HL-60 (cell line): ENCODE data around the gene CCDC190.

ENCODE experiments used
- DNase-seq, 2 experiments: peaks; one replicate each; pipeline ENCODE4 v3.0.0-alpha.2; 2010 to 2020; ENCODE audit warnings: low read depth in 1 of 2, low spot score in 1 of 2
- H3K27ac ChIP-seq: fragments of 250-450 bp; sonication (Bioruptor Pico); replicated peaks from 2 replicates; pipeline ENCODE4 v1.5.1; 2020; ENCODE audit warnings: mild to moderate bottlenecking, moderate library complexity
- H3K27me3 ChIP-seq: fragments of 250-450 bp; sonication (Bioruptor Pico); 2 replicates; pipeline ENCODE4 v1.5.1; 2021; ENCODE audit warnings: mild to moderate bottlenecking, moderate library complexity; ENCODE audit not compliant: insufficient read depth, poor library complexity, severe bottlenecking
- H3K4me3 ChIP-seq: replicated peaks from 2 replicates; pipeline ENCODE4 v1.5.1; 2011; ENCODE audit warnings: mild to moderate bottlenecking, control low read depth, low read length; ENCODE audit not compliant: insufficient read depth
- GABPA ChIP-seq: IDR thresholded peaks from 2 replicates; pipeline ENCODE4 v1.6.1; 2012; ENCODE audit warnings: low read depth
- POLR2AphosphoS5 ChIP-seq: IDR thresholded peaks from 2 replicates; pipeline ENCODE4 v1.6.1; 2012; ENCODE audit warnings: low read depth
- REST ChIP-seq: IDR thresholded peaks from 2 replicates; pipeline ENCODE4 v1.6.1; 2012; ENCODE audit warnings: low read depth; ENCODE audit not compliant: insufficient replicate concordance
- SPI1 ChIP-seq: IDR thresholded peaks from 2 replicates; pipeline ENCODE4 v1.6.1; 2012; ENCODE audit warnings: low read depth, mild to moderate bottlenecking, borderline replicate concordance
- TF ChIP-seq, protein P1 (sequence below): IDR thresholded peaks from one replicate; pipeline ENCODE4 v1.5.1; 2011; ENCODE audit warnings: low read length, control low read depth, inconsistent platforms; ENCODE audit not compliant: insufficient read depth

The CCDC190 gene

GRCh38 chr1:162904579-162904978 lies 43.6 kb upstream of the CCDC190 start:
- no peak overlapping the region for H3K27ac ChIP-seq
- DNase-seq: no peak
- H3K4me3 ChIP-seq: no peak overlapping the region
- TF ChIP-seq GABPA (no peak), REST (no peak), POLR2AphosphoS5 (no peak), SPI1 (no peak)
- TF ChIP-seq, protein P1, sequence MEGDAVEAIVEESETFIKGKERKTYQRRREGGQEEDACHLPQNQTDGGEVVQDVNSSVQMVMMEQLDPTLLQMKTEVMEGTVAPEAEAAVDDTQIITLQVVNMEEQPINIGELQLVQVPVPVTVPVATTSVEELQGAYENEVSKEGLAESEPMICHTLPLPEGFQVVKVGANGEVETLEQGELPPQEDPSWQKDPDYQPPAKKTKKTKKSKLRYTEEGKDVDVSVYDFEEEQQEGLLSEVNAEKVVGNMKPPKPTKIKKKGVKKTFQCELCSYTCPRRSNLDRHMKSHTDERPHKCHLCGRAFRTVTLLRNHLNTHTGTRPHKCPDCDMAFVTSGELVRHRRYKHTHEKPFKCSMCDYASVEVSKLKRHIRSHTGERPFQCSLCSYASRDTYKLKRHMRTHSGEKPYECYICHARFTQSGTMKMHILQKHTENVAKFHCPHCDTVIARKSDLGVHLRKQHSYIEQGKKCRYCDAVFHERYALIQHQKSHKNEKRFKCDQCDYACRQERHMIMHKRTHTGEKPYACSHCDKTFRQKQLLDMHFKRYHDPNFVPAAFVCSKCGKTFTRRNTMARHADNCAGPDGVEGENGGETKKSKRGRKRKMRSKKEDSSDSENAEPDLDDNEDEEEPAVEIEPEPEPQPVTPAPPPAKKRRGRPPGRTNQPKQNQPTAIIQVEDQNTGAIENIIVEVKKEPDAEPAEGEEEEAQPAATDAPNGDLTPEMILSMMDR: no peak
- no peaks in the 10 kb centered on the region for H3K27me3 ChIP-seq

GRCh38 chr1:162904023-162904422 lies 43.0 kb upstream of the CCDC190 start:
- Histone ChIP-seq H3K27ac (no peak overlapping the region), H3K4me3 (no peak overlapping the region), H3K27me3 (no peaks in the 10 kb centered on the region)
- no peak for TF ChIP-seq REST
- TF ChIP-seq, protein P1: no peak
- TF ChIP-seq POLR2AphosphoS5: no peak
- TF ChIP-seq SPI1: no peak
- no peak for TF ChIP-seq GABPA
- no peak for DNase-seq

DNA sequence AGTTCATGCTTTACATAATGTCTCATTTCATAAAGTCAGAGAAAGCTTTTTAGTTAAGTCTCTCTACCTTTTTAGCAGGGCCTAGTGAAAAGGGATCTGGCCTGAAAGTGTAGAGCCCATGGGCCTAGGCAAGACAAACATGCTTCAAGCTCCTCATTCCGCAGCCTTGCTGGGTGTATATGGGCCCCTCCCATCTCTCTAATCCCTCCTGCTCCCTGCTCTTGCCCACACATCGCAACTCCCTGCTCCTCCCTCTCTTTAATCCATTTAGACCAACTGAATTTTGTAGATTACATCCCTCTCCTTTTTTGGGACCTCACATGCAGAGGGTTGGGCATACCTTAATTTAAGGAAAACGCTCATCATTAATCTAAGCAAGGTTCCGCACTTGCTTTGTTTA lies 42.3 kb upstream of the CCDC190 start:
- Histone ChIP-seq H3K4me3 (no peak overlapping the region), H3K27me3 (no peaks in the 10 kb centered on the region), H3K27ac (no peak overlapping the region)
- DNase-seq: no peak
- TF ChIP-seq POLR2AphosphoS5: no peak
- TF ChIP-seq, protein P1: no peak
- TF ChIP-seq SPI1: no peak
- TF ChIP-seq REST: no peak
- no peak for TF ChIP-seq GABPA
